ENCODE measurements around the gene SARDH.

Gene SARDH

DNA sequence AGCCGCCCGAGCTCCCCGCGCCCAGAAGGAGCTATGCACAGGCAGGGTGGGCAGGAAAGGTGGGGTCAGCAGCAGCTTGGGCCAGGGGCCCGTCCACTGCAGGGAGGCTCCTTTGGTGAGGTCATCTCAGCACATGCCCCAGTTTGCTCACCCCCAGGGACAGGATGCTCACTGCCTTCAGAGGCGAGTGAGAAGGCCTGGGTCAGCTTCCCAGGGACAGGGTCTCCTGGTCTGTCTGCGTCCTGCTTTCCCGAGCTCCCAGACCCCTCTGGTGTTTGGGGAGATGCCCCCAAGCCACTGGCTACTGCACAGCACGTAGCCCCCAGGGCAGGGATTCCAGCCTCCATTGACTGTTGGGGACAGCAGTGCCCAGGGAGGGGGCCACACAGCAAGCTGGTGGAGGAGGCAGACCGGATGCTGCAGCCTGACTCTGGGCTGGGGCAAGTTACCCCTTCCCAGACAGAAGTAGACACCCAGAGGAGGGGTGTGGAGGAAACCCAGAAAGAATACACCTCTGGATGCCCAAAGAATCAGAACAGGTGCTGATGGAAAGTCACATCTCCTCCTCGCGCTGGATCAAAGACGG lies 581 bp upstream of the SARDH start:
- Mint-ChIP-seq H3K4me1 (peaks cover 10% of the 10 kb centered on the region), H3K4me3 (peak overlapping the region; percentile 11 to 73 (median 22)), H3K27me3 (ENCODE audit: low read depth) (peaks cover 9% of the 10 kb centered on the region), H3K9me3 (no peaks in the 10 kb centered on the region), H3K36me3 (ENCODE audit: low read depth) (no peaks in the 10 kb centered on the region), H3K27ac (no peak overlapping the region)
- TF ChIP-seq, protein P1, sequence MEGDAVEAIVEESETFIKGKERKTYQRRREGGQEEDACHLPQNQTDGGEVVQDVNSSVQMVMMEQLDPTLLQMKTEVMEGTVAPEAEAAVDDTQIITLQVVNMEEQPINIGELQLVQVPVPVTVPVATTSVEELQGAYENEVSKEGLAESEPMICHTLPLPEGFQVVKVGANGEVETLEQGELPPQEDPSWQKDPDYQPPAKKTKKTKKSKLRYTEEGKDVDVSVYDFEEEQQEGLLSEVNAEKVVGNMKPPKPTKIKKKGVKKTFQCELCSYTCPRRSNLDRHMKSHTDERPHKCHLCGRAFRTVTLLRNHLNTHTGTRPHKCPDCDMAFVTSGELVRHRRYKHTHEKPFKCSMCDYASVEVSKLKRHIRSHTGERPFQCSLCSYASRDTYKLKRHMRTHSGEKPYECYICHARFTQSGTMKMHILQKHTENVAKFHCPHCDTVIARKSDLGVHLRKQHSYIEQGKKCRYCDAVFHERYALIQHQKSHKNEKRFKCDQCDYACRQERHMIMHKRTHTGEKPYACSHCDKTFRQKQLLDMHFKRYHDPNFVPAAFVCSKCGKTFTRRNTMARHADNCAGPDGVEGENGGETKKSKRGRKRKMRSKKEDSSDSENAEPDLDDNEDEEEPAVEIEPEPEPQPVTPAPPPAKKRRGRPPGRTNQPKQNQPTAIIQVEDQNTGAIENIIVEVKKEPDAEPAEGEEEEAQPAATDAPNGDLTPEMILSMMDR (IDR thresholded peaks at IDR 0.05; ENCODE audit: unreplicated experiment in 3 of 3), result no peak

DNA sequence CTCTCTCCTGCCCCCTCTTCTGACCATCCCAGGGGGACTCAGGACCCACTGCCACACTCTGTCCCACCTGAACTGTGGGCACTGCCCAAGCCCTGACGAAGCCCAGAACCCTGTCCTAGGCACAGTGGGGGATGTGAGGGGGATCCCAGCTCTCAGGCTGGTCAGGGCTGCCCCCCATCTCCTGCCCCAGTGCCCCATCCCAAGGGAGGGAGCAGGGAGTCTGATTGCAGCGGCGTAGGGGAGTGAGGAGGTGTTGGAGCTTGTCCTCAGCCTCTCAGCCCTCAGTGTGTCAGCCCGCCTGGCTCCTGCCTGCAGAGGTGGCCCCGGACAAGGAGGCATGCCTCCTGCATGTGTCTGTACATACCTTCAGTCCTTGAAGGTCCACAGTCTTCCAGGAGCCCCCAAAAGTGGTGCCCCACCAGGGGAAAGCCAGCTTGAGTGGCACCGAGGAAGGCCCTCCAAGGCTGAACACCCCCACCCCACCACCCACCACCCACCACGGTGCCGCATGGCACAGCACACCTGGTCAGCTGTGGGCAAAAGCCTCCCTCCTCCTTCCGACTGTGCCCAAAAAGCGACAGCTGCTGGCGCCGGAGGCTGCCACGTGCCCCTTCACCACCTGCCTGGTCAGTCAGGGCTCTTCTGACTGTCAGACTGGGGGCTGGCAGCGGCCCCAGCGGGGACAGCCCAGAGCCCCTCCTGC lies 930 bp downstream of the SARDH start:
- H3K27ac Mint-ChIP-seq, result peak overlapping the region in 1 of 3 experiments; percentile 60
- TF ChIP-seq, protein P1 (IDR thresholded peaks at IDR 0.05; ENCODE audit: unreplicated experiment in 3 of 3), result no peak
- H3K36me3 Mint-ChIP-seq (ENCODE audit: low read depth), result no peaks in the 10 kb centered on the region
- H3K27me3 Mint-ChIP-seq (ENCODE audit: low read depth), result peaks cover 4% of the 10 kb centered on the region
- no peaks in the 10 kb centered on the region for H3K9me3 Mint-ChIP-seq
- H3K4me1 Mint-ChIP-seq, result peaks cover 10% of the 10 kb centered on the region
- H3K4me3 Mint-ChIP-seq, result peak overlapping the region; percentile 68 to 74 (median 73)

DNA sequence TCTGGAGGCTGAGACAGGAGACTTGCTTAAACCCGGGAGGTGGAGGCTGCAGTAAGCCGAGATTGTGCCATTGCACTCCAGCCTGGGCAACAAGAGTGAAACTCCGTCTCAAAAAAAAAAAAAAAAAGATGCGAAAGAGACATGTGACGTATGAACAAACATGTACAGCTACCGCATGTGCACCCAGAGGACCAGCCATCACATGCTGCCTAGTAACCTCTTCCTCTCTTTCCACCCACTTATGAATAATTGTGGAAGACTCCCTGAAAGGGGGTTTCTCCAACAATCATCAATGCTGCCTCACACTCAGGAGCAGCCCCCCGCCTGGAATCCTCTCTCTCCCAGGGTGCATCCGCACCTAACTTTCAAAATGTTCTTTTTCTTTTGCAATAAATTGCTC lies 2.2 kb downstream of the SARDH start:
- Mint-ChIP-seq H3K27ac (no peak overlapping the region), H3K4me1 (peaks cover 10% of the 10 kb centered on the region), H3K36me3 (ENCODE audit: low read depth) (no peaks in the 10 kb centered on the region), H3K9me3 (no peaks in the 10 kb centered on the region), H3K4me3 (no peak overlapping the region), H3K27me3 (ENCODE audit: low read depth) (peaks cover 4% of the 10 kb centered on the region)
- TF ChIP-seq, protein P1 (IDR thresholded peaks at IDR 0.05; ENCODE audit: unreplicated experiment in 3 of 3), result no peak

DNA sequence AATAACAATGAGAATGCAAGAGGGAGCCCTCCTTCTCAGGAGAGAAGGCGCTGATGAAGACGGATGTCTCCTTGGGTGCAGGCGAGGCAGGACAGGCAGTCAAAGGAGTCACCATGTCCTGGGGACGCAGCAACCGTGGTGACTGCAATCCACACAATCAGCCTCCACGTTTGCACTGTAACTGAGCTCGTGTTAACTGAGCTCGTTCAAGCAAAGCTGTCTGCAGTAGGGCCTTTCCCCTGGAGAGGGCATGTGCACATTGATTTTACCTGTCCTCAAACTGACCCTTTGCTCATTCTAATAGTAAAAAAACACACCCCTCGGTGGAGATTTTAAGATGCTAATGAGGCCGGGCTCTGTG lies 2.8 kb downstream of the SARDH start:
- H3K9me3 Mint-ChIP-seq, result no peaks in the 10 kb centered on the region
- peaks cover 4% of the 10 kb centered on the region for H3K27me3 Mint-ChIP-seq (ENCODE audit: low read depth)
- H3K4me3 Mint-ChIP-seq, result no peak overlapping the region
- TF ChIP-seq, protein P1 (IDR thresholded peaks at IDR 0.05; ENCODE audit: unreplicated experiment in 3 of 3), result no peak
- H3K4me1 Mint-ChIP-seq, result peaks cover 10% of the 10 kb centered on the region
- no peaks in the 10 kb centered on the region for H3K36me3 Mint-ChIP-seq (ENCODE audit: low read depth)
- H3K27ac Mint-ChIP-seq, result no peak overlapping the region

DNA sequence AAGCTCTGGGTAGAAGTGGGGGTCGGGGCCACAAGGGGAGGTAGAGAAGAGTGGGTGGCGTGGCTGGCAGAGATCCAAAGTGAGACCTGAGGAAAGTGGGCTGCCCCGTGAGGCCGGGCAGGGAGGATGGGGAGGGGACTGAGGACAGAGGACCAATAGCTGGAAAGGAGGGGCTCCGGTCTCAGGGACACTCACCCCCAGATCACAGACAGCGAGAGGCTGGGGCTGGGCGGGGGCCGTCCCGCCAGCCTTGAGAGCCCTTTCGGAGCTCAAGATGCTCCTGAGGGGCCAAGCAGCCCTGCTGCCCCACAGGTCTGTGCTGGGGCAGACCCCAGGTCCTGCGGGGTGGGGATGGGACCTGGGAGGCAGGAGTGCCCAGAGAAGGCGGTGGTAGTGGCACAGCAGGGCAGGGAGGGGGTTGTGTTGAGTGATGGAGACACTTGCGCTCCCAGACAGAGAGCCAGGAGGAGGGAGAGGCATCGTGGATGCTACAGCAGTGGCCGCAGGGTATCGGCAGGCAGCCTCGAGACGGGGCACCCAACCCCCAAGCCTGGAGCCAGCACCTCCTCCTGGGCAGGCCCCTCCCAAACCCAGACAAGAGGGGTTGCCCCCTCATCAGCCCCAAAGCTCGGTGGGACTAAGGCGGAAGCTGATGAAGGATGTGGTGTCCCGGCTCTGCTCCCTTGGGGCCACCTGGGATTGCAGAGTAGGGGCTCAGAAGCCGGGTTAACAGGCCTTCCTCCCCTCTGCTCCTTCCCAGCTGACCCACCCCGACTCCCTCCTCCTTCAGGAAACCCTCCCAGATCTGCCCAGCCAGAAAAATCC lies 3.4 kb downstream of the SARDH start:
- H3K27me3 Mint-ChIP-seq (ENCODE audit: low read depth), result peaks cover 4% of the 10 kb centered on the region
- no peak overlapping the region for H3K4me3 Mint-ChIP-seq
- TF ChIP-seq, protein P1 (IDR thresholded peaks at IDR 0.05; ENCODE audit: unreplicated experiment in 3 of 3), result no peak
- H3K27ac Mint-ChIP-seq, result no peak overlapping the region
- H3K4me1 Mint-ChIP-seq, result peaks cover 10% of the 10 kb centered on the region
- H3K36me3 Mint-ChIP-seq (ENCODE audit: low read depth), result no peaks in the 10 kb centered on the region
- no peaks in the 10 kb centered on the region for H3K9me3 Mint-ChIP-seq
